ENCODE measurements around the gene ZC3H18.
"Not testable (repeated sequence)": the region's sequence is repeated elsewhere in the genome, so short reads cannot be mapped to it uniquely, and the experiment has no call there.

Gene ZC3H18

DNA sequence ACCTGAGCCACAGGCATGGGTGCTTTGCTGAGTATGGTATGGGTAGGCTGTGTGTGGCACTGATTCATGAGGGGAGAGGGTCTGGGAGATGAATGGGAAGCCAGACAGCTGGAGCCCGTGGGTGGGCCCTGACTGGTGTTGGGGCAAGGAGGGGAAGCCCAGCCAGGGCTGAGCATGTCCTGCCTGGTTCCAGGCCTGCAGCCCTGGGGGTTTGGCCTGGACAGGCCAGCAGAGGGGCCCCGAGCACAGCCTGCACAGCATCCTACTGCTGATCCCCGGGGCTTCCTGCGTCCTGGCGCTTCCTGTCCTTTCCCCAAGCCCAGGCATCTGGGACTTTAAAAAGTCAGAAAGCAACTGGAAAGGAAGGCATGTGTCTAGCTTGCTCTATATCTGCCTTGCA is 97.3 kb downstream of the ZC3H18 start:
- TF ChIP-seq, protein P1, sequence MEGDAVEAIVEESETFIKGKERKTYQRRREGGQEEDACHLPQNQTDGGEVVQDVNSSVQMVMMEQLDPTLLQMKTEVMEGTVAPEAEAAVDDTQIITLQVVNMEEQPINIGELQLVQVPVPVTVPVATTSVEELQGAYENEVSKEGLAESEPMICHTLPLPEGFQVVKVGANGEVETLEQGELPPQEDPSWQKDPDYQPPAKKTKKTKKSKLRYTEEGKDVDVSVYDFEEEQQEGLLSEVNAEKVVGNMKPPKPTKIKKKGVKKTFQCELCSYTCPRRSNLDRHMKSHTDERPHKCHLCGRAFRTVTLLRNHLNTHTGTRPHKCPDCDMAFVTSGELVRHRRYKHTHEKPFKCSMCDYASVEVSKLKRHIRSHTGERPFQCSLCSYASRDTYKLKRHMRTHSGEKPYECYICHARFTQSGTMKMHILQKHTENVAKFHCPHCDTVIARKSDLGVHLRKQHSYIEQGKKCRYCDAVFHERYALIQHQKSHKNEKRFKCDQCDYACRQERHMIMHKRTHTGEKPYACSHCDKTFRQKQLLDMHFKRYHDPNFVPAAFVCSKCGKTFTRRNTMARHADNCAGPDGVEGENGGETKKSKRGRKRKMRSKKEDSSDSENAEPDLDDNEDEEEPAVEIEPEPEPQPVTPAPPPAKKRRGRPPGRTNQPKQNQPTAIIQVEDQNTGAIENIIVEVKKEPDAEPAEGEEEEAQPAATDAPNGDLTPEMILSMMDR (IDR thresholded peaks at IDR 0.05; ENCODE audit: low read length, missing control alignments): no peak
- DNase-seq (ENCODE audit: low read depth): no peak
- H3K4me3 ChIP-seq (replicated peaks; ENCODE audit: low read depth, low read length): no peak overlapping the region

DNA sequence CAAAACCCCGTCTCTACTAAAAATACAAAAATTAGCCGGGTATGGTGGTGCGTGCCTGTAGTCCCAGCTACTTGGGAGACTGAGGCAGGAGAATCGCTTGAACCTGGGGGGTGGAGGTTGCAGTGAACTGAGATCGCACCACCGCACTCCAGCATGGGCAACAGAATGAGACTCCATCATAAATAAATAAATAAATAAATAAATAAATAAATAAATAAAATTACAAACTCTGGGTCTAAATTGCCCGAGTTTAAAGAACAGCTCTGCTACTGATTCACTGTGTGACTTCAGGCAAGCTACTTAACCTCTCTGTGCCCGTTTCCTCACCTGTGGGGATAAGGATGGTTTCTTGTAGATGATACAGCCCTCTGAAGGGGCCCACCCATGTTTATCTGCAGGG is 99.3 kb downstream of the ZC3H18 start:
- not testable (repeated sequence) for H3K4me3 ChIP-seq (replicated peaks; ENCODE audit: low read depth, low read length); DNase-seq (ENCODE audit: low read depth)

DNA sequence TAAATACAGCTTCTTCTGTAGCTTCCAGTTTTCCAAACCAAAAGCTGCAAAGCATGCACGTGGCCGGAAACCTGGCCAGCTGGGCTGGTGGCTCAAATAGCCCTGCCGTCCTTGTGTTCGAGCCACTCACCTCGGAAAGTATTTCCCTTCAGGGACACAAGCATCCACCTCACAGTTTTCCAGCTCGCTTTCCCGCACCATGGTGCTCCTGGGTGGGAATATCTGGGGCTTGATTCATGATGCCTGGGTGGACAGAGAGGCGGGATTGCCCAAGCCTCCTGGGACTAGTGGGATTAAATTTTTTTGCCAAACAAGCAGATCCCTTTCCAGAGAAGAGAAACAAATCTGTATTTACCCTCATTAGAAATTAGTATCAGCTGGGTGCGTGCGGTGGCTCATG is 99.8 kb downstream of the ZC3H18 start:
- TF ChIP-seq, protein P1 (IDR thresholded peaks at IDR 0.05; ENCODE audit: low read length, missing control alignments): no peak
- H3K4me3 ChIP-seq (replicated peaks; ENCODE audit: low read depth, low read length): no peak overlapping the region
- no peak for DNase-seq (ENCODE audit: low read depth)

DNA sequence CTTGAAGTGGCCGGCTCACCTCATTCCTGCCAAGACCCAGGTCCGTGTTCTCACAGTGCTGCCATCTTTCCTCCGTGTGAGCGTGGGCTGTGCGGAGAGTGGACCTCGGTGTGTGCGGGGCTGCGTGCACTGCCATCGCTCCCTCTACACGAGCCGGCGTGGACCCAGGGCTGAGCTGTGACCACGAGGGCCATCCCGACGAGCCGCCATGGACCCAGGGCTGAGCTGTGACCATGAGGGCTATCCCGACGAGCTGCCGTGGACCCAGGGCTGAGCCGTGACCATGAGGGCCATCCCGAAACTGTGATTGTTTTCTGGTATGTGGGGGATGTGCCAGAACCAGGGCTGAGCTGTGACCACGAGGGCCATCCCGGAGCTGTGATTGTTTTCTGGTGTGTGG is 101.6 kb downstream of the ZC3H18 start:
- no peak for DNase-seq (ENCODE audit: low read depth)
- no peak overlapping the region for H3K4me3 ChIP-seq (replicated peaks; ENCODE audit: low read depth, low read length)
- TF ChIP-seq, protein P1 (IDR thresholded peaks at IDR 0.05; ENCODE audit: low read length, missing control alignments): no peak

DNA sequence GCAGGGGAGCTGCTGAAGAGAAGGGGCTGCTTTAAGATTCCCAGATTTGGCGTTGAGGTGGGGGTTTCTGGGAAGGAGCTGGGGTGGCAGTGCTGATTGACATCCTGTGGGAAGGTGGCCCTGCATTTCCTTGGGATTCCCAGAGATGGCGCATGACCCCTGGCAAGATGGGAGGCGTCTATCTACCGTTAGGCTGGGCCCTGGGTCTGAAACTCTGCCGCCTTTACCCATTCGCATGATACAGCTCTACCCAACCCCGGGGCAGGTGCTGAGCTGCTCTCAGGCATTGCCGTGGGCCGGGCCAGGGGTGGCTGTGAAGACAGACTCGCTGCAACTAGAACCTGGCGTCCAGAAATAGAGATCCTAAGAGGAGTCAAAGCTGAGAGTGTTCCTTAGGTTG is 102.6 kb downstream of the ZC3H18 start:
- no peak overlapping the region for H3K4me3 ChIP-seq (replicated peaks; ENCODE audit: low read depth, low read length)
- no peak for DNase-seq (ENCODE audit: low read depth)
- TF ChIP-seq, protein P1 (IDR thresholded peaks at IDR 0.05; ENCODE audit: low read length, missing control alignments): peak; percentile 30

DNA sequence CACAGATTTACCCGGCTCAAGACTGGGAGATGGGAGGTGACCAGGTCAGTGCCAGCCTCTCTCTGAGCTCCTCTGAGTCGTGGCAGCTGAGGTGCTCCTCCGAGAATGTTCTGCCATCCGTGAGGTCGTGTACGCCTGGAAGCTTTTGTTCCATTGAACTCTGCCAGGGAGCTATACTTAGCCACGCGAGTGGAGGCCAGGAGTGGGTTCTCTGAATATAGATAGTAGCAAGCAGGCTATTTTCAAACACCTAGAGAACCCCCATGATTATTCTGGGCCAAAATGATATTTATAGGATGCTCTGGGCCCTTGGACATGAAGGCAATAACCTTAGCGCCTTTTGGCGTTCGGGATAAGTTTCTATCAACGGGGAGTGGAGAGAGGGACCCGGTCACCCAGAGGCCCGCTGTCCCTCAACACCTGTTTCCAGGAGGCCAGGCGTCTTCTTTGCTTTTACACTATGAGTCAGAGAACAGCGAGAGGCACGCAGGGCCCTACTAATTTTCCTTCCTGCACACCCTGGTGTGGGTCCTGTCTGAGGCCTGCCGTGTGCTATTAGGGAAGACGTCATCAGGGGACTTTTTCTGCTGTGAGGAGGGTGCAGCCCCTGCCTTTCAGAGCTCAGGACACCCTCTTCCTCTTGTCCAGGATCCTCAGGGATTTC is 103.6 kb downstream of the ZC3H18 start:
- TF ChIP-seq, protein P1 (IDR thresholded peaks at IDR 0.05; ENCODE audit: low read length, missing control alignments): no peak
- no peak overlapping the region for H3K4me3 ChIP-seq (replicated peaks; ENCODE audit: low read depth, low read length)
- DNase-seq (ENCODE audit: low read depth): no peak

DNA sequence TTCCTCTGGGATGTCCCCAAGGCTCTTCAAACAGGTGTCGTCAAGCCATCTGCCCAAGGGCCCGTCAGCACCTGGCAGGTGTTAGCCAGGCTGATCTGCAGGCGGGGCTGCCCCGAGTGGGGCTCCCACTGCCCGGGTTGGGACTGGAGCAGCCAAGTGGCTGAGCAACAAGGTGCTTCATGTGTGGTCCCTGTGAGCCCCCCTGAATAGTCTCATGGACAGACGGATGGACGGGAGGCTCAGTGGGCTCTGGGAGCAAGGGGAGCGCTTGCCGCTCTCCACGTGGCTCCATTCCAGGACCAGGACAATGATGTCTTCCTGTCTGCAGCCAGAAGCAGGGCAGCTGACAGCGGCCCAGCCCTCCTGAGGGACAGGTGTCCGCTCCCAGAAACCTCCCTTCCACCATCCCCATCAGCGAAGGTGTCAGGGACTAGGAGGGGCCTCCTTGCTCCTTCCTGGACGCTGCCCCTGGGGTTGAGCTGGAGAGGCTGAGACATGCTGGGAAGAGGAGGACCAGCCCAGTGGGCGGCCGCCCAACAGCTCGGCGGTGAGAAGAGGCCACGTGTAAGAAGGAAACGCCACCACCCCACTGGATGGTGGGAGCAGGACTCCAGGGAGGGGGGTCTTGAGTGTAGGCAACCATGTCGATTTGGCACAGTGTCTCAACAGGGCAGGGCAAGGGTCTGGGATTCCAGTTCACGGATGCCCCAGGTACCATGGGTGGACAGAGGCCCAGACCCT is 106.5 kb downstream of the ZC3H18 start:
- H3K4me3 ChIP-seq (replicated peaks; ENCODE audit: low read depth, low read length): no peak overlapping the region
- no peak for DNase-seq (ENCODE audit: low read depth)
- TF ChIP-seq, protein P1 (IDR thresholded peaks at IDR 0.05; ENCODE audit: low read length, missing control alignments): no peak

All from fibroblast of pulmonary artery (primary cell).